Lower lobe of right lung (tissue), 2 donors: ENCODE results near the gene KDM7A. TPM values are rescaled to one million over a fixed set of nuclear protein-coding genes. Genes with fewer than 3 reads are reported as not detected.

Source experiments
- ATAC-seq, 2 donors: fragments of 200-7000 bp; cut with Tn5 transposase; one replicate each; pipeline ENCODE4 v1.9.1; 2020 to 2022; ENCODE audit warnings: mild to moderate bottlenecking in 2 of 2, moderate library complexity in 2 of 2
- DNase-seq: peaks from one replicate; pipeline ENCODE4 v3.0.0-alpha.2; 2020
- H3K27ac ChIP-seq: fragments of 200-600 bp; one replicate; pipeline ENCODE4 v1.8.0; 2022
- H3K27me3 ChIP-seq: fragments of 200-600 bp; one replicate; pipeline ENCODE4 v1.8.0; 2022; ENCODE audit warnings: low read depth
- H3K36me3 ChIP-seq: fragments of 200-600 bp; one replicate; pipeline ENCODE4 v1.8.0; 2022; ENCODE audit warnings: mild to moderate bottlenecking
- H3K4me1 ChIP-seq: fragments of 200-600 bp; one replicate; pipeline ENCODE4 v1.8.0; 2022
- H3K4me3 ChIP-seq: fragments of 200-600 bp; one replicate; pipeline ENCODE4 v1.8.0; 2022; ENCODE audit warnings: mild to moderate bottlenecking
- H3K9me3 ChIP-seq: fragments of 200-600 bp; one replicate; pipeline ENCODE4 v1.8.0; 2022
- intact Hi-C: fragments of 100-400 bp; cut with DNase I; formaldehyde crosslinking; loops from one replicate; pipeline ENCODE4 v1.11.0; 2022
- total RNA-seq: library from RNA; stranded (reverse); fragmentation: NEBNext Ultra II Directional; extraction: Animal tissue kit (Norgen Biotek cat#: 25700); gene quantifications from one replicate; pipeline ENCODE4 v1.2.1, GENCODE V29; 2021
- TF ChIP-seq, protein P1 (sequence below): fragments of 200-600 bp; IDR thresholded peaks from one replicate; pipeline ENCODE4 v1.8.0; 2022; ENCODE audit warnings: antibody characterized with exemption, mild to moderate bottlenecking
- donor health status: DM: no; HTN: yes; CAD: no; lungs with severe emphysema.

Gene KDM7A
- total RNA-seq, 1 donor from 2014 or later, result 17.9 TPM

GRCh38 chr7:140141256-140141655 lies 35.5 kb downstream of the KDM7A start:
- ATAC-seq (no peak), DNase-seq (no peak)
- Histone ChIP-seq H3K27ac (no peak overlapping the region), H3K36me3 (peaks cover 9% of the 10 kb centered on the region), H3K27me3 (no peaks in the 10 kb centered on the region), H3K4me1 (no peaks in the 10 kb centered on the region), H3K9me3 (no peaks in the 10 kb centered on the region), H3K4me3 (no peak overlapping the region)
- intact Hi-C loops, result no loop called here
- TF ChIP-seq, protein P1, sequence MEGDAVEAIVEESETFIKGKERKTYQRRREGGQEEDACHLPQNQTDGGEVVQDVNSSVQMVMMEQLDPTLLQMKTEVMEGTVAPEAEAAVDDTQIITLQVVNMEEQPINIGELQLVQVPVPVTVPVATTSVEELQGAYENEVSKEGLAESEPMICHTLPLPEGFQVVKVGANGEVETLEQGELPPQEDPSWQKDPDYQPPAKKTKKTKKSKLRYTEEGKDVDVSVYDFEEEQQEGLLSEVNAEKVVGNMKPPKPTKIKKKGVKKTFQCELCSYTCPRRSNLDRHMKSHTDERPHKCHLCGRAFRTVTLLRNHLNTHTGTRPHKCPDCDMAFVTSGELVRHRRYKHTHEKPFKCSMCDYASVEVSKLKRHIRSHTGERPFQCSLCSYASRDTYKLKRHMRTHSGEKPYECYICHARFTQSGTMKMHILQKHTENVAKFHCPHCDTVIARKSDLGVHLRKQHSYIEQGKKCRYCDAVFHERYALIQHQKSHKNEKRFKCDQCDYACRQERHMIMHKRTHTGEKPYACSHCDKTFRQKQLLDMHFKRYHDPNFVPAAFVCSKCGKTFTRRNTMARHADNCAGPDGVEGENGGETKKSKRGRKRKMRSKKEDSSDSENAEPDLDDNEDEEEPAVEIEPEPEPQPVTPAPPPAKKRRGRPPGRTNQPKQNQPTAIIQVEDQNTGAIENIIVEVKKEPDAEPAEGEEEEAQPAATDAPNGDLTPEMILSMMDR, result no peak

GRCh38 chr7:140137078-140137477 lies 39.7 kb downstream of the KDM7A start:
- TF ChIP-seq, protein P1, result no peak
- no peak for ATAC-seq
- intact Hi-C loops, result no loop called here

GRCh38 chr7:140136073-140136472 lies 40.7 kb downstream of the KDM7A start:
- no peaks in the 10 kb centered on the region for H3K9me3 ChIP-seq
- no peaks in the 10 kb centered on the region for H3K27me3 ChIP-seq
- DNase-seq, result no peak
- TF ChIP-seq, protein P1, result no peak
- H3K4me1 ChIP-seq, result no peaks in the 10 kb centered on the region
- ATAC-seq, result no peak
- H3K4me3 ChIP-seq, result no peak overlapping the region
- peaks cover 38% of the 10 kb centered on the region for H3K36me3 ChIP-seq
- no peak overlapping the region for H3K27ac ChIP-seq
- intact Hi-C loops, result no loop called here

More at GRCh38 chr7:140137078-140137477, 39.7 kb downstream of the KDM7A start:
- Histone ChIP-seq H3K27ac (no peak overlapping the region), H3K4me1 (no peaks in the 10 kb centered on the region), H3K36me3 (peaks cover 32% of the 10 kb centered on the region), H3K27me3 (no peaks in the 10 kb centered on the region), H3K9me3 (no peaks in the 10 kb centered on the region), H3K4me3 (no peak overlapping the region)
- DNase-seq, result no peak

DNA sequence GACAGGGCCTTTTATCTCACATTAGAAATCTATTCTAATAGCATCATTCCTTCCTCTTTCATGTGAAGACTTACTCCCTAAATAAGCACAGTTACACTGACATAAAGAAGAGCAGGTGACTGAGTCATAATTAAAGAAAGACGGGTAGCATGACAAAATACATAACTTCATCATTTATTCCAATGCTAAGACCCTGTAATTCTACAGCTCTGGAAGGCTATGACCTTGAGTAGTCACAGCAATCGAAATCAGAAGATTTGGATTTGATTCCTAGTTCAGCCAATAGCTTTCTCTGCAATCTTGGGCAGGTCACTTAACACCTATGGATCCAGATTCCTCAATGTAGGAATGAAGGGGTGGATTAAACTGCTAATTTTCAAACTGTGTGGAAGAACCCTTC lies 42.7 kb downstream of the KDM7A start:
- Histone ChIP-seq H3K27me3 (no peaks in the 10 kb centered on the region), H3K27ac (no peak overlapping the region), H3K4me3 (no peak overlapping the region), H3K9me3 (no peaks in the 10 kb centered on the region), H3K4me1 (no peaks in the 10 kb centered on the region), H3K36me3 (peaks cover 45% of the 10 kb centered on the region)
- DNase-seq, result no peak
- TF ChIP-seq, protein P1, result no peak
- ATAC-seq, result no peak
- intact Hi-C loops, result no loop called here

DNA sequence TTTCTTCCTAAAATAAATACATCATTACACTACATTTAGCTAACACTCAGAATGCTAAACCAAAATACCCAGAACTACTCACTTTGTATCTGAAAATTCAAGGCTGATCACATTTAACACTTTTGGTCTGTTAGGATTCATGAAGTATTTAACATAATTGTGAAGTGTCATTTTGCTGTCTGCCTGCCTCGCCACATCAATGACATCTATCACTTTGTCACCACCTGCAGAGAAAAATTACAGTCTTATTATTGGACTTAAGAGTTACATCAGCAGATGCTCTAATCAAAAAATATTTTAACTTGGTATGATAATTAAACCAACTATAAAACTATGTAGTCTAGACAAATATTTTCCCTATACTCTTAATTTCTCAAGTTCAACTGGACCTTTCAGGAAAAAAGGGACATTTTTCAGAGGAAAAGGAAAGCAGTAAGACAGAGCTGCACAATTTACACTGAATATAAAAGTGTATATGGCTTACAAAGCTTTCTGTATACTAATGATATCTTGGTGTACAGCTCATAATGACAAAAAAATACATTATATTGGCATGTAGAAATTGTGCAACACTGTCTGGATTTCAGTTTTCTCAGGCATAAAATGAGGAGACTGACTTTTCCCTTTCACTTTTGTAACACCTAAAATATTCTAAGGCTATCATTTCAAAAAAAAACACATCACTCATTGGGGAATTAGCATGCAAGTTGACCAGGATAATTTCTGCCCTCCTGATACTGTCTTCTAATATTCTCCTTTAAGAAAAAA lies 49.2 kb downstream of the KDM7A start:
- H3K27ac ChIP-seq, result no peak overlapping the region
- no peak overlapping the region for H3K4me3 ChIP-seq
- no peak for DNase-seq
- TF ChIP-seq, protein P1, result no peak
- no peaks in the 10 kb centered on the region for H3K4me1 ChIP-seq
- H3K36me3 ChIP-seq, result peaks cover 77% of the 10 kb centered on the region
- no peaks in the 10 kb centered on the region for H3K9me3 ChIP-seq
- ATAC-seq, result no peak
- H3K27me3 ChIP-seq, result no peaks in the 10 kb centered on the region
- intact Hi-C loops, result no loop called here
